ENCODE results near the gene PIGC.

Gene PIGC

GRCh38 chr1:172402878-172403569, 40.8 kb downstream of the PIGC start:
- Histone ChIP-seq H3K36me3 (ENCODE audit: control insufficient read depth in 1 of 2, insufficient read depth in 2 of 2, low read length in 2 of 2) (no peaks in the 10 kb centered on the region), H3K9me3 (ENCODE audit: control insufficient read depth in 1 of 2, low read length in 2 of 2) (no peaks in the 10 kb centered on the region), H3K9ac (ENCODE audit: low read depth in 1 of 2, low read length in 2 of 2) (no peak overlapping the region), H3K4me1 (ENCODE audit: control insufficient read depth in 1 of 2, insufficient read depth in 2 of 2, low read length in 2 of 2) (peaks cover 0 to 9% of the 10 kb centered on the region in 2 donors), H3K27ac (ENCODE audit: low read depth, low read length) (no peak overlapping the region), H3K4me3 (ENCODE audit: low read depth in 1 of 2, low read length in 2 of 2) (no peak overlapping the region), H3K27me3 (ENCODE audit: control insufficient read depth in 1 of 2, insufficient read depth in 2 of 2, low read length in 2 of 2) (no peaks in the 10 kb centered on the region)

- no peak overlapping the region for H3K4me3 ChIP-seq (ENCODE audit: low read depth in 1 of 2, low read length in 2 of 2)
- H3K27ac ChIP-seq (ENCODE audit: low read depth, low read length): no peak overlapping the region
- no peaks in the 10 kb centered on the region for H3K36me3 ChIP-seq (ENCODE audit: control insufficient read depth in 1 of 2, insufficient read depth in 2 of 2, low read length in 2 of 2)
Measured at GRCh38 chr1:172401892-172402291, 42.0 kb downstream of the PIGC start.

GRCh38 chr1:172401477-172401876, 42.4 kb downstream of the PIGC start:
- Histone ChIP-seq H3K27me3 (ENCODE audit: control insufficient read depth in 1 of 2, insufficient read depth in 2 of 2, low read length in 2 of 2) (no peaks in the 10 kb centered on the region), H3K27ac (ENCODE audit: low read depth, low read length) (no peak overlapping the region), H3K4me3 (ENCODE audit: low read depth in 1 of 2, low read length in 2 of 2) (no peak overlapping the region), H3K9ac (ENCODE audit: low read depth in 1 of 2, low read length in 2 of 2) (no peak overlapping the region), H3K4me1 (ENCODE audit: control insufficient read depth in 1 of 2, insufficient read depth in 2 of 2, low read length in 2 of 2) (peaks cover 0 to 9% of the 10 kb centered on the region in 2 donors), H3K36me3 (ENCODE audit: control insufficient read depth in 1 of 2, insufficient read depth in 2 of 2, low read length in 2 of 2) (no peaks in the 10 kb centered on the region), H3K9me3 (ENCODE audit: control insufficient read depth in 1 of 2, low read length in 2 of 2) (no peaks in the 10 kb centered on the region)

More at GRCh38 chr1:172401892-172402291, 42.0 kb downstream of the PIGC start:
- Histone ChIP-seq H3K27me3 (ENCODE audit: control insufficient read depth in 1 of 2, insufficient read depth in 2 of 2, low read length in 2 of 2) (no peaks in the 10 kb centered on the region), H3K9ac (ENCODE audit: low read depth in 1 of 2, low read length in 2 of 2) (no peak overlapping the region), H3K9me3 (ENCODE audit: control insufficient read depth in 1 of 2, low read length in 2 of 2) (no peaks in the 10 kb centered on the region), H3K4me1 (ENCODE audit: control insufficient read depth in 1 of 2, insufficient read depth in 2 of 2, low read length in 2 of 2) (peaks cover 0 to 9% of the 10 kb centered on the region in 2 donors)

- Histone ChIP-seq H3K27me3 (ENCODE audit: control insufficient read depth in 1 of 2, insufficient read depth in 2 of 2, low read length in 2 of 2) (no peaks in the 10 kb centered on the region), H3K9ac (ENCODE audit: low read depth in 1 of 2, low read length in 2 of 2) (no peak overlapping the region), H3K36me3 (ENCODE audit: control insufficient read depth in 1 of 2, insufficient read depth in 2 of 2, low read length in 2 of 2) (no peaks in the 10 kb centered on the region), H3K9me3 (ENCODE audit: control insufficient read depth in 1 of 2, low read length in 2 of 2) (no peaks in the 10 kb centered on the region), H3K27ac (ENCODE audit: low read depth, low read length) (no peak overlapping the region), H3K4me3 (ENCODE audit: low read depth in 1 of 2, low read length in 2 of 2) (no peak overlapping the region), H3K4me1 (ENCODE audit: control insufficient read depth in 1 of 2, insufficient read depth in 2 of 2, low read length in 2 of 2) (peaks cover 0 to 9% of the 10 kb centered on the region in 2 donors)
Measured at GRCh38 chr1:172400722-172401105, 43.2 kb downstream of the PIGC start.

GRCh38 chr1:172399756-172400721, 43.8 kb downstream of the PIGC start:
- Histone ChIP-seq H3K9ac (ENCODE audit: low read depth in 1 of 2, low read length in 2 of 2) (no peak overlapping the region), H3K27me3 (ENCODE audit: control insufficient read depth in 1 of 2, insufficient read depth in 2 of 2, low read length in 2 of 2) (no peaks in the 10 kb centered on the region), H3K4me1 (ENCODE audit: control insufficient read depth in 1 of 2, insufficient read depth in 2 of 2, low read length in 2 of 2) (peaks cover 0 to 9% of the 10 kb centered on the region in 2 donors), H3K36me3 (ENCODE audit: control insufficient read depth in 1 of 2, insufficient read depth in 2 of 2, low read length in 2 of 2) (no peaks in the 10 kb centered on the region), H3K27ac (ENCODE audit: low read depth, low read length) (no peak overlapping the region), H3K9me3 (ENCODE audit: control insufficient read depth in 1 of 2, low read length in 2 of 2) (no peaks in the 10 kb centered on the region), H3K4me3 (ENCODE audit: low read depth in 1 of 2, low read length in 2 of 2) (no peak overlapping the region)

- Histone ChIP-seq H3K4me1 (ENCODE audit: control insufficient read depth in 1 of 2, insufficient read depth in 2 of 2, low read length in 2 of 2) (peaks cover 8 to 16% of the 10 kb centered on the region in 2 donors), H3K36me3 (ENCODE audit: control insufficient read depth in 1 of 2, insufficient read depth in 2 of 2, low read length in 2 of 2) (no peaks in the 10 kb centered on the region), H3K27ac (ENCODE audit: low read depth, low read length) (peak overlapping the region; percentile 32), H3K27me3 (ENCODE audit: control insufficient read depth in 1 of 2, insufficient read depth in 2 of 2, low read length in 2 of 2) (no peaks in the 10 kb centered on the region), H3K9me3 (ENCODE audit: control insufficient read depth in 1 of 2, low read length in 2 of 2) (no peaks in the 10 kb centered on the region), H3K4me3 (ENCODE audit: low read depth in 1 of 2, low read length in 2 of 2) (peak overlapping the region; percentile 33 to 62), H3K9ac (ENCODE audit: low read depth in 1 of 2, low read length in 2 of 2) (peak overlapping the region; percentile 27 to 41)
Measured at GRCh38 chr1:172398970-172399755, 44.7 kb downstream of the PIGC start.

- no peaks in the 10 kb centered on the region for H3K36me3 ChIP-seq (ENCODE audit: control insufficient read depth in 1 of 2, insufficient read depth in 2 of 2, low read length in 2 of 2)
- no peaks in the 10 kb centered on the region for H3K9me3 ChIP-seq (ENCODE audit: control insufficient read depth in 1 of 2, low read length in 2 of 2)
- no peaks in the 10 kb centered on the region for H3K27me3 ChIP-seq (ENCODE audit: control insufficient read depth in 1 of 2, insufficient read depth in 2 of 2, low read length in 2 of 2)
- H3K27ac ChIP-seq (ENCODE audit: low read depth, low read length): no peak overlapping the region
- peaks cover 11 to 18% of the 10 kb centered on the region in 2 donors for H3K4me1 ChIP-seq (ENCODE audit: control insufficient read depth in 1 of 2, insufficient read depth in 2 of 2, low read length in 2 of 2)
- H3K9ac ChIP-seq (ENCODE audit: low read depth in 1 of 2, low read length in 2 of 2): no peak overlapping the region
- H3K4me3 ChIP-seq (ENCODE audit: low read depth in 1 of 2, low read length in 2 of 2): no peak overlapping the region
Measured at GRCh38 chr1:172398193-172398592, 45.7 kb downstream of the PIGC start.

GRCh38 chr1:172397633-172398032, 46.2 kb downstream of the PIGC start:
- H3K9me3 ChIP-seq (ENCODE audit: control insufficient read depth in 1 of 2, low read length in 2 of 2): no peaks in the 10 kb centered on the region
- H3K36me3 ChIP-seq (ENCODE audit: control insufficient read depth in 1 of 2, insufficient read depth in 2 of 2, low read length in 2 of 2): no peaks in the 10 kb centered on the region
- no peaks in the 10 kb centered on the region for H3K27me3 ChIP-seq (ENCODE audit: control insufficient read depth in 1 of 2, insufficient read depth in 2 of 2, low read length in 2 of 2)
- peaks cover 11 to 18% of the 10 kb centered on the region in 2 donors for H3K4me1 ChIP-seq (ENCODE audit: control insufficient read depth in 1 of 2, insufficient read depth in 2 of 2, low read length in 2 of 2)
- H3K9ac ChIP-seq (ENCODE audit: low read depth in 1 of 2, low read length in 2 of 2): no peak overlapping the region
- no peak overlapping the region for H3K4me3 ChIP-seq (ENCODE audit: low read depth in 1 of 2, low read length in 2 of 2)
- no peak overlapping the region for H3K27ac ChIP-seq (ENCODE audit: low read depth, low read length)

GRCh38 chr1:172397221-172397620, 46.6 kb downstream of the PIGC start:
- H3K36me3 ChIP-seq (ENCODE audit: control insufficient read depth in 1 of 2, insufficient read depth in 2 of 2, low read length in 2 of 2): no peaks in the 10 kb centered on the region
- H3K9ac ChIP-seq (ENCODE audit: low read depth in 1 of 2, low read length in 2 of 2): no peak overlapping the region
- H3K9me3 ChIP-seq (ENCODE audit: control insufficient read depth in 1 of 2, low read length in 2 of 2): no peaks in the 10 kb centered on the region
- H3K4me3 ChIP-seq (ENCODE audit: low read depth in 1 of 2, low read length in 2 of 2): no peak overlapping the region
- peaks cover 11 to 18% of the 10 kb centered on the region in 2 donors for H3K4me1 ChIP-seq (ENCODE audit: control insufficient read depth in 1 of 2, insufficient read depth in 2 of 2, low read length in 2 of 2)
- H3K27me3 ChIP-seq (ENCODE audit: control insufficient read depth in 1 of 2, insufficient read depth in 2 of 2, low read length in 2 of 2): no peaks in the 10 kb centered on the region
- H3K27ac ChIP-seq (ENCODE audit: low read depth, low read length): no peak overlapping the region

Data from duodenal mucosa (tissue), 2 donors.